ENCODE results near the gene KISS1R. TPM values are rescaled to one million over a fixed set of nuclear protein-coding genes. Genes with fewer than 3 reads are reported as not detected.

Gene KISS1R
- total and polyA plus RNA-seq, 2 of the 4 experiments (the other 2 are of a cell fraction): not detected

- peaks cover 50% of the 10 kb centered on the region for H3K36me3 ChIP-seq (ENCODE audit: control insufficient read depth, insufficient read depth, low read length)
- DNase-seq (no peak), ATAC-seq (ENCODE audit: low read depth) (no peak)
- in situ Hi-C loops (cut with MboI; ENCODE audit: low sequenced_read_pairs): no loop called here
- no peak overlapping the region for H3K56ac ChIP-seq (ENCODE audit: extremely low read depth, insufficient read depth, low read length)
- no peak overlapping the region for H3K23ac ChIP-seq (ENCODE audit: low read depth, low read length)
- H2BK120ac ChIP-seq (ENCODE audit: low read depth, low read length): no peak overlapping the region
- H2BK15ac ChIP-seq (ENCODE audit: low read depth, low read length): no peak overlapping the region
- no peak overlapping the region for H2AK9ac ChIP-seq (replicated peaks; ENCODE audit: low read depth, low read length, poor library complexity)
- BruUV-seq (replicated peaks): no TSS peak
- no peak overlapping the region for H2BK20ac ChIP-seq (ENCODE audit: low read depth, low read length)
- H3K79me1 ChIP-seq (ENCODE audit: low read depth in 1 of 2, low read length in 2 of 2): peaks cover 11 to 81% of the 10 kb centered on the region in 2 experiments
- H3K4me3 ChIP-seq (ENCODE audit: insufficient read depth, low read depth, low read length): no peak overlapping the region
- H4K8ac ChIP-seq (ENCODE audit: low read depth in 2 of 2, low read length in 2 of 2): no peak overlapping the region
- TF ChIP-seq MXI1 (IDR thresholded peaks at IDR 0.05; ENCODE audit: borderline replicate concordance, low read depth, low read length) (no peak), CHD1 (IDR thresholded peaks at IDR 0.05; ENCODE audit: low read depth, low read length) (no peak), BHLHE40 (IDR thresholded peaks at IDR 0.05; ENCODE audit: low read depth, low read length) (no peak), FOS (IDR thresholded peaks at IDR 0.05; ENCODE audit: low read depth, low read length) (no peak)
- intact Hi-C loops (cut with micrococcal nuclease): no loop called here
- peak overlapping the region; percentile 20 for H2BK5ac ChIP-seq (ENCODE audit: low read depth, low read length, poor library complexity, severe bottlenecking)
- no peak overlapping the region for H3K14ac ChIP-seq (replicated peaks; ENCODE audit: low read depth, low read length)
- dilution Hi-C loops (cut with HindIII; ENCODE audit: low sequenced_read_pairs, unreplicated experiment): no loop called here
- peaks cover 12% of the 10 kb centered on the region for H3K9me1 ChIP-seq (ENCODE audit: insufficient read depth, low read length)
- 65% methylated on average over 18 of the region's 27 CpGs; no CpG with 5 or more reads in 1 of the 2 experiments for WGBS, 2 experiments (ENCODE audit: extremely low coverage in 2 of 2, insufficient read length in 1 of 2)
- H4K5ac ChIP-seq (ENCODE audit: low read depth, low read length): no peak overlapping the region
- no peaks in the 10 kb centered on the region for H3K9me3 ChIP-seq (ENCODE audit: control insufficient read depth, insufficient read depth, low read length)
- H3K27me3 ChIP-seq (ENCODE audit: control insufficient read depth, insufficient read depth, low read length): no peaks in the 10 kb centered on the region
- peaks cover 91% of the 10 kb centered on the region for H4K20me1 ChIP-seq (ENCODE audit: insufficient read depth, low read length)
- ChIA-PET CTCF (no interaction called here), POLR2A (ENCODE audit: unreplicated experiment) (no interaction called here)
- H3K4me2 ChIP-seq (ENCODE audit: low read depth, low read length): no peak overlapping the region
- H4K91ac ChIP-seq (ENCODE audit: insufficient read depth, low read depth, low read length): no peak overlapping the region
- peaks cover 9% of the 10 kb centered on the region; the same call in 1 of the 2 replicates for H3K4me1 ChIP-seq (ENCODE audit: control insufficient read depth, insufficient read depth, low read length)
- no peak overlapping the region for H3K27ac ChIP-seq (ENCODE audit: insufficient read depth, low read length)
- no peak overlapping the region for H3K9ac ChIP-seq (ENCODE audit: low read depth, low read length)
- H2AFZ ChIP-seq (replicated peaks; ENCODE audit: low read length, poor library complexity): no peak overlapping the region
- no peak overlapping the region for H2AK5ac ChIP-seq (ENCODE audit: low read depth, low read length)
- no peak overlapping the region for H3K4ac ChIP-seq (ENCODE audit: low read depth, low read length)
- H3K18ac ChIP-seq (ENCODE audit: low read depth, low read length): no peak overlapping the region
Measured at GRCh38 chr19:944171-944567, 27.0 kb downstream of the KISS1R start.

Measured in IMR-90 (cell line).